Adrenal gland (tissue), 5 donors: ENCODE results near the gene RTN4.

Experiments
- POLR2A ChIP-seq, 2 donors: fragments of 450-650 bp; IDR thresholded peaks; one replicate each; pipeline ENCODE4 v1.6.1; 2017; ENCODE audit warnings: antibody characterized with exemption in 2 of 2, mild to moderate bottlenecking in 2 of 2, moderate library complexity in 1 of 2
- TF ChIP-seq, protein P1 (sequence below), 6 experiments: fragments of 450-650 bp in 4 of 6; fragments of 200-600 bp in 2 of 6; sonication (generic) in 1 of 6; IDR thresholded peaks; 1 replicate in 5 of 6; 2 replicates in 1 of 6; pipeline versions ENCODE4 v1.5.1 to v1.8.0; 2016 to 2021; ENCODE audit warnings: antibody characterized with exemption in 6 of 6, mild to moderate bottlenecking in 2 of 6, moderate library complexity in 1 of 6
- donor health status: DM: no; HTN: no; CAD: no.

GRCh38 chr2:55010149-55010591, 40.1 kb downstream of the RTN4 start:
- TF ChIP-seq, protein P1, sequence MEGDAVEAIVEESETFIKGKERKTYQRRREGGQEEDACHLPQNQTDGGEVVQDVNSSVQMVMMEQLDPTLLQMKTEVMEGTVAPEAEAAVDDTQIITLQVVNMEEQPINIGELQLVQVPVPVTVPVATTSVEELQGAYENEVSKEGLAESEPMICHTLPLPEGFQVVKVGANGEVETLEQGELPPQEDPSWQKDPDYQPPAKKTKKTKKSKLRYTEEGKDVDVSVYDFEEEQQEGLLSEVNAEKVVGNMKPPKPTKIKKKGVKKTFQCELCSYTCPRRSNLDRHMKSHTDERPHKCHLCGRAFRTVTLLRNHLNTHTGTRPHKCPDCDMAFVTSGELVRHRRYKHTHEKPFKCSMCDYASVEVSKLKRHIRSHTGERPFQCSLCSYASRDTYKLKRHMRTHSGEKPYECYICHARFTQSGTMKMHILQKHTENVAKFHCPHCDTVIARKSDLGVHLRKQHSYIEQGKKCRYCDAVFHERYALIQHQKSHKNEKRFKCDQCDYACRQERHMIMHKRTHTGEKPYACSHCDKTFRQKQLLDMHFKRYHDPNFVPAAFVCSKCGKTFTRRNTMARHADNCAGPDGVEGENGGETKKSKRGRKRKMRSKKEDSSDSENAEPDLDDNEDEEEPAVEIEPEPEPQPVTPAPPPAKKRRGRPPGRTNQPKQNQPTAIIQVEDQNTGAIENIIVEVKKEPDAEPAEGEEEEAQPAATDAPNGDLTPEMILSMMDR (IDR thresholded peaks at IDR 0.05), result no peak
- peak in 1 of 2 donors; percentile 58 for TF ChIP-seq POLR2A (IDR thresholded peaks at IDR 0.05)
